Parathyroid adenoma (tissue), 2 donors: ENCODE data around the gene INPP5B.

ENCODE experiments used
- H2AFZ ChIP-seq: fragments of 300-600 bp; sonication (generic); one replicate; pipeline ENCODE4 v1.7.0; 2017; ENCODE audit warnings: antibody characterized with exemption, mild to moderate bottlenecking
- H3K27ac ChIP-seq: fragments of 300-600 bp; sonication (generic); one replicate; pipeline ENCODE4 v1.7.0; 2017
- H3K27me3 ChIP-seq: fragments of 300-600 bp; sonication (generic); one replicate; pipeline ENCODE4 v1.7.0; 2017; ENCODE audit warnings: low read length; ENCODE audit not compliant: control insufficient read depth, insufficient read depth
- H3K36me3 ChIP-seq: fragments of 300-600 bp; sonication (generic); one replicate; pipeline ENCODE4 v1.7.0; 2017; ENCODE audit warnings: low read length; ENCODE audit not compliant: control insufficient read depth, insufficient read depth
- H3K4me1 ChIP-seq: fragments of 300-600 bp; sonication (generic); one replicate; pipeline ENCODE4 v1.7.0; 2017; ENCODE audit warnings: control low read depth
- H3K4me2 ChIP-seq: fragments of 300-600 bp; sonication (generic); one replicate; pipeline ENCODE4 v1.7.0; 2017; ENCODE audit warnings: low read length
- H3K4me3 ChIP-seq: fragments of 300-600 bp; sonication (generic); one replicate; pipeline ENCODE4 v1.7.0; 2017; ENCODE audit warnings: low read depth, low read length
- H3K79me2 ChIP-seq: fragments of 300-600 bp; sonication (generic); one replicate; pipeline ENCODE4 v1.7.0; 2017; ENCODE audit warnings: control low read depth
- H3K9ac ChIP-seq: fragments of 300-600 bp; sonication (generic); one replicate; pipeline ENCODE4 v1.7.0; 2017; ENCODE audit warnings: mild to moderate bottlenecking
- H3K9me3 ChIP-seq: fragments of 300-600 bp; sonication (generic); one replicate; pipeline ENCODE4 v1.7.0; 2017; ENCODE audit warnings: low read length; ENCODE audit not compliant: control insufficient read depth
- TF ChIP-seq, protein P1 (sequence below): fragments of 300-600 bp; sonication (generic); IDR thresholded peaks from one replicate; pipeline ENCODE4 v1.7.0; 2017; ENCODE audit warnings: antibody characterized with exemption, mild to moderate bottlenecking
- donor health status: primary hyperparathyroidism.

INPP5B gene

DNA sequence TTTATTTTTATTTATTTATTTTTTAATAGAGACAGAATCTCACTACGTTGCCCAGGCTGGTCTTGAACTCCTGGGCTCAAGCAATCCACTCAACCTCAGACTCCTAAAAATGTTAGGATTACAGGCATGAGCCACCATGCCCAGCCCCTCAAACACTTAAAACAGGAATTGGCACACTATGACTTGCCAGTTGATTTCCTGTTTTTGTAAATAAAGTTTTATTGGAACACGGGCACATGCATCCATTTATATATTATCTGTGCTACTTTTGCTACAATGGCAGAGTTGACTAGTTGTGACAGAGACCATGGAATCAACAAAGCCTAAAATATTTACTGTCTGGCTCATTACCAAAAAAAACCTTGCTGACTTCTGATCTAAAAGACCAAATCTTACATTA is 122.9 kb downstream of the INPP5B start:
- no peak overlapping the region for H3K4me3 ChIP-seq
- no peaks in the 10 kb centered on the region for H3K27me3 ChIP-seq
- H3K9ac ChIP-seq, result no peak overlapping the region
- no peaks in the 10 kb centered on the region for H3K79me2 ChIP-seq
- no peaks in the 10 kb centered on the region for H3K4me1 ChIP-seq
- no peak overlapping the region for H3K4me2 ChIP-seq
- H2AFZ ChIP-seq, result no peak overlapping the region
- TF ChIP-seq, protein P1, sequence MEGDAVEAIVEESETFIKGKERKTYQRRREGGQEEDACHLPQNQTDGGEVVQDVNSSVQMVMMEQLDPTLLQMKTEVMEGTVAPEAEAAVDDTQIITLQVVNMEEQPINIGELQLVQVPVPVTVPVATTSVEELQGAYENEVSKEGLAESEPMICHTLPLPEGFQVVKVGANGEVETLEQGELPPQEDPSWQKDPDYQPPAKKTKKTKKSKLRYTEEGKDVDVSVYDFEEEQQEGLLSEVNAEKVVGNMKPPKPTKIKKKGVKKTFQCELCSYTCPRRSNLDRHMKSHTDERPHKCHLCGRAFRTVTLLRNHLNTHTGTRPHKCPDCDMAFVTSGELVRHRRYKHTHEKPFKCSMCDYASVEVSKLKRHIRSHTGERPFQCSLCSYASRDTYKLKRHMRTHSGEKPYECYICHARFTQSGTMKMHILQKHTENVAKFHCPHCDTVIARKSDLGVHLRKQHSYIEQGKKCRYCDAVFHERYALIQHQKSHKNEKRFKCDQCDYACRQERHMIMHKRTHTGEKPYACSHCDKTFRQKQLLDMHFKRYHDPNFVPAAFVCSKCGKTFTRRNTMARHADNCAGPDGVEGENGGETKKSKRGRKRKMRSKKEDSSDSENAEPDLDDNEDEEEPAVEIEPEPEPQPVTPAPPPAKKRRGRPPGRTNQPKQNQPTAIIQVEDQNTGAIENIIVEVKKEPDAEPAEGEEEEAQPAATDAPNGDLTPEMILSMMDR, result no peak
- no peak overlapping the region for H3K27ac ChIP-seq
- no peaks in the 10 kb centered on the region for H3K36me3 ChIP-seq
- no peaks in the 10 kb centered on the region for H3K9me3 ChIP-seq

GRCh38 chr1:37822906-37823815 is 123.7 kb downstream of the INPP5B start:
- no peaks in the 10 kb centered on the region for H3K36me3 ChIP-seq
- H3K9me3 ChIP-seq, result no peaks in the 10 kb centered on the region
- H3K27me3 ChIP-seq, result no peaks in the 10 kb centered on the region

GRCh38 chr1:37821481-37821880 is 125.4 kb downstream of the INPP5B start:
- no peaks in the 10 kb centered on the region for H3K36me3 ChIP-seq
- no peaks in the 10 kb centered on the region for H3K9me3 ChIP-seq
- H3K79me2 ChIP-seq, result no peaks in the 10 kb centered on the region
- H3K9ac ChIP-seq, result no peak overlapping the region
- no peak overlapping the region for H3K27ac ChIP-seq
- H3K27me3 ChIP-seq, result no peaks in the 10 kb centered on the region
- TF ChIP-seq, protein P1, result no peak
- H3K4me2 ChIP-seq, result no peak overlapping the region
- H2AFZ ChIP-seq, result no peak overlapping the region
- peaks cover 2% of the 10 kb centered on the region for H3K4me1 ChIP-seq
- no peak overlapping the region for H3K4me3 ChIP-seq

More at GRCh38 chr1:37822906-37823815, 123.7 kb downstream of the INPP5B start:
- TF ChIP-seq, protein P1, result no peak
- Histone ChIP-seq H3K9ac (no peak overlapping the region), H3K4me2 (no peak overlapping the region), H3K4me3 (no peak overlapping the region), H3K27ac (no peak overlapping the region), H2AFZ (no peak overlapping the region), H3K4me1 (no peaks in the 10 kb centered on the region), H3K79me2 (no peaks in the 10 kb centered on the region)

DNA sequence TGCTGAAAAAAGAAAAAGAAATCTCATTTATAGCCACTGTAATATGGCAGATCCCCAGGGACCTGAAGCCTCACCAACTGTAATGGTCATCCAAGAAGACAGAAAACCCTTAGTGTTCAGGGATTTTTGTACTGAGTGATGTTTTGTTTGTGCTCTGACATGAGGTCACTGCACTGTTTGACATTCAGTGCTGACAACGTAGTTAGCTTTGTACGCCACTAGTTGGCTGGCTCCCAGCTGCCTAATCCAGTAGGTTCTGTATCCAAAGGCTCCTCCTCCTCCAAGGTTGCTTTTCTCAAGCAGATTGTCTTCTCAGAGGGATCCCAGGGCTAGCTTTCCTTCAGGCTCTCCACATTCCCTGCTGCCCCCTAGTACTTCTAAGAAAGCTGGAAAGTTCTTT is 129.4 kb downstream of the INPP5B start:
- H3K79me2 ChIP-seq, result no peaks in the 10 kb centered on the region
- no peaks in the 10 kb centered on the region for H3K9me3 ChIP-seq
- no peak overlapping the region for H3K4me3 ChIP-seq
- H3K4me2 ChIP-seq, result peak overlapping the region; percentile 16
- peak overlapping the region; percentile 29 for H3K27ac ChIP-seq
- TF ChIP-seq, protein P1, result no peak
- H3K36me3 ChIP-seq, result no peaks in the 10 kb centered on the region
- no peaks in the 10 kb centered on the region for H3K27me3 ChIP-seq
- H2AFZ ChIP-seq, result no peak overlapping the region
- H3K4me1 ChIP-seq, result peaks cover 2% of the 10 kb centered on the region
- no peak overlapping the region for H3K9ac ChIP-seq
